GM10847 (cell line): ENCODE results near the gene CDC45.

Experiments
- POLR2A ChIP-seq: IDR thresholded peaks from 2 replicates; pipeline ENCODE4 v1.6.1; 2011; ENCODE audit not compliant: insufficient read length; ENCODE audit errors: extremely low read depth

CDC45 gene

DNA sequence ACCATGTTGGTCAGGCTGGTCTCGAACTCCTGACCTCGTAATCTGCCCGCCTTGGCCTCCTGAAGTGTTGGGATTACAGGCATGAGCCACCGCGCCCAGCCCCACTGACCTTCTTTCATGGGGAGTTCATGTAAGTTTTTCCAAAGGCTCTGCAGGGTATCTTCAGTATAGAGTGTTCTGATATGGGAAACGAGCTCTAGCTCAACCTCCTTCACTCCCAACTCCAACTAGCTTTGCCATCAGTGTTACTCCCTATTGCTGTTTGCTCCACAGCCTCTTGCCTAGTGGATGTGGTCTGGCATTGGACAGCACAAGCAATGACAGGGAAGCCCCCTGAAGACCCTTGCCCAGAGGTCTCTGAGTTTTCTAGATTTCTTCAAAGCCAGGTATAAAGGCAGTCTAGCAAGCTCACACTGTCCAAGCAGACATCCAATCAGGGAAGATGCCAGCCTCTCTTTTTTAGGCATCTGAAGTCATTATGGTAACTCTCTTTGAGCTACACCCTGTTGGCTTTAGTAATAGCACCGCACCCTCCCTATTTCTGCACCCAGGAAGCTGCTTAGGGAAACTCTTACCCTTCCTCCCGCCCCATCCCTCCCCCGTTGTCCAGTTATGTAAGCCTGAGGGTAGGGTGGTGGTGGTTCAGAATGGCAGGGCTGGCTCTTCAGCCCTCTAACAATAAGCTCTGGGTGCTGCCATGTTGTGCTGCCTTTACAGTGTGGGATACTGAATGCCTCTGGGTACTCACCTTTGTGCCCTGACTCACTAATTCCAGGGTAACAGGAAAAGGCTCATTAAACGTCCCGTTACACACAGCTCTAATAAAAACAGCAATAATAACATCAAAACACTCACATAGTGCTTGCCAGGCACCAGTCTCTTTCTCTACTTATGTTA lies 85.9 kb downstream of the CDC45 start:
- no peak for TF ChIP-seq POLR2A

DNA sequence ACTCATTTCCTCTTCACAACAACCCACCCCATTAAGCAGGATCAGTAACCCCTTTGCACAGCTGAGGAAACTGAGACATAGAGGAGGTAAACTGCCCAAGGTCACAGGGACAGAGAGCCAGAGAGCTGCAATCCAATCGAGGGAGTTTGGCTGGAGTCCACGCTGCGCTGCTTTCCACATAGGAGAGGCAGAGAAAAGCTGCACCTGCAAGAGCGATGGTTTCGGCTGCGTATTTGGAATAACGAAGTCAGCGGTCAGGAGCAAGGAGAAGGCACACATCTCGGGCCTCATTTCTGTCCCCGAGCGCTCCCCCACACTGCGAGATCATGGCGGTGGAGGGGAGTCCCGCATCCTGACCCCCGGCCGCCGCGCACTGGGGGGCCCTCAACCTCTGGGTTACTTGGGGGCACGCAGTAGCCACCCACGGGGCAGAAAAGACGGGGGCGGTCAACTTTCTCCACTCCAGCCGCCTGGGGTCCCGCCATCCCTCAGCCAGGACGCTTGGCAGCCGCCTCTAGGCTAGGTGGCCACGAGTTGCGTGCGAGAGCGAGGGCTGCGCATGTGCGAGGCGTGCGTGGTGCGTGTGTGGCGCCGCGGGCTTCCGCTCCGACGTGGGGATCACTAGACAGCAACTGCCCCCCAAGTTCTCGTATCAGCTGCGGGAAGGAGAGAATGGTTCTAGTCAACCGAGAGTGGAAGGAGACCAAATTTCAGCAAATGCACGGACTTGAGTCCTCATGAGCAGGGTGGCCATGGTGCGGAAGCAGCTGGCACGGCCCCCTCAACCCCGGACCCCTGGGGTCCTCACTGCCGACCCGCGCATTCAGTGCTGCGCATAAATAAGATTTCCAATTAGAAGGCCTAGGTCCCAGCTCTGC lies 86.8 kb downstream of the CDC45 start:
- TF ChIP-seq POLR2A, result no peak

DNA sequence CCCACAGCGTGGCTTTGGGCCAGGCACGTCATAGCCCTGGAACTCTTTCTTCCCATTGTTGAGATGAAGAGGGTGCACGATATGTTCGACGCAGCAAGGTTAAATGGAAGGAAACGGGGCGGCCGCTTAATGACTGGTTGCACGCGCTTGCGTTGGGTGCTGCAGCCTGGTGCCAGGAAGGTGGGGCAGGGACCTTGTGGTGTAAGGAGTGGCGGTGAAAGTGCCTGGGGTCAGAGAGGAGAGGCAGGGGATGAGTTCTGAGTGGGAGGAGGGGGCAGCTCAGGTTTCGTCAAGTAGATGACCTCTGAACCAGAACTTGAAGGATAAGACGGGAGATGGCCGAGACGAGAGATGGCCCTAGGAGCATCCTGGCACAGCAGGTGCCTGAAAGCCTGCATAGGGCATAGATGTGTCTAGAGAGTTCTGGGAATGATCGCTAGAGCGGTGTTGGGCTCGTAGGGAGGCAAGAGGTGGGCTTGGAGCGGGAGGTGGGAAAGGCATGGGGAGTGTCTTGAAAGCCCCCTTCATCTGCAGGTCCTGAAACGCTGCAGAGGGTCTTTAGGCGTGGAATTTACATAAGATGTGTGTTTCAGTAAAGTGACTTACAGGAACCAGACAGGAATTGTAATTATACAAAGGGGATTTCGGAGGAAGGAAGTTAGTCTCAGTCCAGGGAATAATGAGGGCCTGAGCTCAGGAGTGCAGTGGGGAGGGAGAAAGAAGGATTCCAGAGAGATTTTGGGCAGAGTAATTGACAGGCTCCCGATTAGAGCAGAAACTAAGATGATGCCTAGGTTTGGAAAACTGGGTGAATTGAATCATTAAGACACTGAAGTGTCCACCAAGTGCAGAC lies 87.7 kb downstream of the CDC45 start:
- TF ChIP-seq POLR2A, result no peak

DNA sequence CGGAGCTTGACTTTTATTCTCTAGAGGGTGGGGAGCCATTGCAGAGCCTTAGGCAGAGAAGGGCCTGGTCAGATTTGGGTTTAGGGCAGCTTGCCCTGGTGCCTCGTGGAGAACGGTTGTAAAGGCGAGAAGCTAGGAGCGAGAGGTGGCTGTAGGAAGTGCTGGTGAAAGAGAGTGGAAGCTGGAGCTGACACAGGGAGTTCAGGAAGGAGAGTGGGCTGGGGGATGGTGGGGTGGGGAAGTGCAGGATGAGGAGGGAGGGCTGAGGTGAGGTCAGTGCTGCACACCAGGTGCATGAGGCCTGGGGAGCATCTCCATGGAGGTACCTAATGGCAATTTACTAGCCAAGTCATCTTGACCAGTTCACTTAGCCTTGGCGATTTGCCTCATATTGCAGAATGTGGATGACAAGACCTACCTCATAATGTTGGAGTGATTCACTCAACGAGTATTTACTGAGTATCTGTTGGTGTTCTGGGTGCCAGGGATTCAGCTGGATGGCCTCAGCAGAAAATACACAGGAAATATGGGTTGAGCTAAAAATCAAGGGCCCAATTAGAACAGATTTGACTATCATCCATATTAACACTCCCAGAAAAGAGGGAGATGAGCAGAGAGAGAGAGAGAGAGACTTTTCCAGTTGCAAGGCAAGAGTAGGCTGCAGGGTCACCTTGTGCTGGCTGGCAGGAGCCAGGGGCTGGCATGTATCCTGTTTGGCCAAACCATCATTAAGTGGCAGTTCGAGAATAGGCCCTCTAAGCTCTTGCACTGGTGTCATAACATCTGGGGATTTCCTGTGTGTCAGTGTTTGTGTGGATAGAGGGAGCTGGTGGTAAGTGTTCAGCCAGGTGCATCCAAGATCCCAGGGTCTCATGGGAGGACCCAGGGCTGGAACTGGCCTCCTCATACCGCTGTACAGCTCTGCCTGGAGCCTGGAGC lies 88.9 kb downstream of the CDC45 start:
- no peak for TF ChIP-seq POLR2A

DNA sequence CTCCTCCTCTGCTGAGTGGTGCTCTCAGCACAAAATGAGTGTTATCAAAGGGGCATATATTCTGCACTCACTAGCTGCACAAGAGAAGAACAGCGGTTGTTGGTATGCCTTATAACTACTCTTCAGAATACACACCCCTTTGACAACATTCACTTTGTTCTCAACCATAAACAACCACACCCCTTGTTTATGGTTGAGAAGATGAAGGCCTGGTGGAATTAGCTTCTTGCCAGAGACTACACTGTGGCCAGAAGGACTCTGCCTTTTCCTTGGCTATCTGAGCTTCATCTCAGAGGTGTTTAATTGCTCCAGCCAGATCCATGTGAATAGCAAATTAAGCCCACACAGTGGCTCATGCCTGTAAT lies 89.5 kb downstream of the CDC45 start:
- no peak for TF ChIP-seq POLR2A

DNA sequence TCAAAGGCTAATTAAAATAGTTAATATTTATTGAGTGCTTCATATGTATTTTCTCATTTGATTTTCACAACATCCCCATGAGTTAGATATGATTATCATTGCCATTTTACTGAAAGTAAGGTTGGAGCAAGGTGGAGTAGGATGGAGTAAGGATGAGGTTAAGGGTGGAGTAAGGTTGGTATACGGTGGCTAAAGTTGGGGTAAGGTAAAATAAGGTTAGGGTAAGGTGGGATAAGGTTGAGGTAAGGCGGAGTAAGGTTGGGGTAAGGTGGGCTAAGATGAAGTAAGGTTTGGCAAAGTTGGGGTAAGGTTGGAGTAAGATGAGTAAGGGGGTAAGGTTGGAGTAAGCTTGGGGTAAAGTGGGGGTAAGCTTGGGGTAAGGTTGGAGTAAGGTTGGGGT lies 90.3 kb downstream of the CDC45 start:
- TF ChIP-seq POLR2A, result no peak
